HG02610 (cell line): ENCODE data around the gene ROBO2.

ENCODE experiments used
- ATAC-seq: cut with Tn5 transposase; IDR thresholded peaks from one replicate; pipeline ENCODE4 v1.9.1; 2021; ENCODE audit warnings: mild to moderate bottlenecking, moderate library complexity; ENCODE audit not compliant: unreplicated experiment

ROBO2 gene

DNA sequence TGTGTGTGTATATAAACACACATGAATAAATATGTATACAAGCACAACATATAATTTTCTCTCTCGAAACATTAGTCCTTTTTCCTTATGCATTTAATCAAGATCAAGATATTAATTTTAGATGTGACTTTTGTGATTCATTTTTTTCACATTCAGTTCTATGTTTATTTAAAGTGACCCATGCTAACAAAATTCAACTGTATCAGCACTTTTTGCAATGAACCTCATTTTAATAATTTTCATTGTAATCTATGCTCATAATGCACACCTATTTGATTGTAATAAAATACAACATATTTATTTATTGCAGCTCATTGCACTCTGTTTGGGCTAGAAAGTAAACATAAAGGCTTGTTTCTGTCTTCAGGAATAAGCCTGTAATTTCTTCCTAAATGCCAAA is 586.3 kb downstream of the ROBO2 start:
- no peak for ATAC-seq

DNA sequence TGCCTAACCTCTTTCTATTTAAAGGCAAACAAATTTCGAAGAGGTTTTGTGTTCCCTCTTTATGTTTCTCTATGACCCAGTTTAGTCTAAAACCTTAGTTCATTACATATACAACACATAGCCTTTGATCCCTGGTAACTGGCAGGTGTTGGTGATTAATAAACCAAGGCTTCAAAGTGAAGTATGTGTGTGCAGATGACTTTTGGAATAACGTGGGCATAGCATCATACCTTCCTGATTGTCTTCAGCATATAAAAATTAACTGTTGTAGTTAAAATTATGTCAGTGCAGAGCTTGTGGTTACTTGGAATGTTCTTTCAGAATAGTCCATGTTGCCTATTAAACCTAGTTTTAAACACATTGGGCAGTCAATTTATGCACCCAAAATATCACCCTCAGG is 608.3 kb downstream of the ROBO2 start:
- no peak for ATAC-seq

DNA sequence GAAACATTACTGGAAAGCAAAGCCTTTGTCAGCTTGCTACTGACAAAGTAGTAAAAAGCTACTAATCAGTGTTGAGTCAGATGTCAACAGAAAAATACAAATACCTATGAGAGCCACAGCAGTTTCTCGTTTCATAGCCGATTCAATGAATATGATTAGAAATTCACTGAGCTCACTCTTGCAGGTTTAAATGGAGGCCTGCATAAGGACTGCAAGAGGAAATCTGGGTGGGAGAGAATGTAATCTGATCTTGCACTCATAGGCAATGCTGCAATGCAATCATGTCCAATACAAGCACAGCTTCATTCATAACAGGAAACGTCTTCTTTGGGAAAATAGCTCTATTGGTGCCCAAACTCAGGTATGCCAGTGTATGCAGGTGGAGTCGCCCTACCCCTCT is 608.8 kb downstream of the ROBO2 start:
- ATAC-seq = no peak

DNA sequence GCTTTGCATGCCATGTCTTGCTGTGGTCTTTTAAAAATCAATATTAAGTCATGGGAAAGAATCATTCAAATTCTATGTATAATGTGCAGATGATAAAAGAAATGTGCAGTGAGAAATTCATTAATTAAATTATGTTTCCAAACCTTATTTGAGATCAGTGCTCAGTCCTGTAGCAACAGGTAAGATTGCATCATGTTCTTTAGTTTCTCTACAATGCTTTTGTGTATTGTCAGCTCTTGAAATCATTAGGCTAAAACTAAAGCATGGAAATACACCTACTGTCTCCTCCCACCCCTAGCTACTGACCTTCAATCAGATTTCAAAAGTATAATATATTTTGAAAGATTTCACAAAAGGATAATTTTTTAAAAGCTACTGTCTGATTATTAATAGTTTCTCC is 612.7 kb downstream of the ROBO2 start:
- no peak for ATAC-seq

DNA sequence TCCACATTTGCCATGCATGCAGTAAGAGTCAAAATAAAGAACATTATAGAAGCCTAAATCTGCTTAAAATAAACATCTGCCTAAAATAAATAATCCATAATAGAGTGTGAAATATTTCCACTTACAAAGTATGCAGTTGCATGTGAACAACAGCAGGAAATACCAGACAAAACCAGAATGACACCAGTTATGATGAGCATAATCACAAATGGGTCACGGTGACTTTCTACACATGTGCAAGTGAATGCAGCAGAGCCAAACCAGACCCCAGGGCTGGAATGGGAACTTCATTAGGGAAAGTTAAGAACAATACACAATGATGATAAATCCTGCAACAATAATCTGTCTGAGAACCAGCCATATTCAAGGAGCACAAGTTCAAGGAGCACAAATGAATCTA is 615.5 kb downstream of the ROBO2 start:
- no peak for ATAC-seq

DNA sequence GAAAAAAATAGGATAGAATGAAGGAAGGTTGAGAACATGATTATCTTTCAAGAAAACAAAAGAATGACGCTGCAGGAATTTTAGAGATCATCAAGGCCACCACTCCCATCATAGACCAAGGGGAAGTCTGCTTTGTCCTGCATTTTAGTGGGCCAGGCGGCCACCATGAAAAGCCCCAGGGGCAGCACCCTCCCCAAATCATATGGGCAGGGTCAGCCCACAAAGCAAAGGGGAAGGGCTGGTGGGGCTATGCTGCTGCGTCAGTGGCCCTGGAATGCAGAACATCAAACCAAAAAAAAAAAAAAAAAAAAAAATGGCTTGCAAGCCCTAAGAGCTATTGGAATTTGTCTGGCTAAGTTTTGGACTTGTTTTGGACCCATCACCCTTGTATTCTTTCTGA is 620.8 kb downstream of the ROBO2 start:
- no peak for ATAC-seq

DNA sequence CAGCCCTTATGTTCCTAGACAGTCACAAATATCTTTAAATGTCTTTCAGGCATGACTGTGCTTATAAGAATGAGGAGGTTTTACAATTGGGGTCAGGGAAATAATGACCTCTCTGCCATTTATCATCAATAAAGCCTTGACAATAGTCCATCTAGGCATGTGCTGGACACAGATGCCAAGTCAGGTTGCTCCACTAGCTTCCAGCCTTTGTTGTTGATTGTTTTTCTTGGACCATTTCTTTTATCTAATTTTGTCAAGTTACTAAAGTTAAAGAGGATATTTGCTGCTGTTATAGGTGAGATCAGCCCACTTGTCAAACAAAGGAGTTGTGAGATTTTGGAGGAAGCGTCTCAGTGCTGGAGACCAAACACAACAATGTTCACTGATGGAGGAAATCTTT is 628.0 kb downstream of the ROBO2 start:
- no peak for ATAC-seq

DNA sequence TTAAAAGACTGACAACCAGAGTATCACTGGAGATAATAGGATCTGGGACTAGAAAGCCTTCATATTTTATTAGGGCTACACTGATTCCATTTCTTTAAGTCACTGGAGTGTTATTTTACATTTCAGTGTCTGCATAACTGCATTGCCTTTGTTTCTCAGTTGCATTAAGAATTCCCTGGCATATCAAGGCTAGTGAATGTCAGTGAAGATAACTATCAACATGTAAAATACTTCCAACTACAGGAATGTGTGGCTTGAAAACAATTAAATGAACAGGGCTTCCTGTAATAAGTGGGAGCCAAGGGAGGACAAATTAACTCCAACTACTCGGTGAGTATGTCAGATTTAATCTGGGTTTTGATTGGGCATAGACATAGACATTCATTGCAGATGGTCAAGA is 628.5 kb downstream of the ROBO2 start:
- no peak for ATAC-seq

DNA sequence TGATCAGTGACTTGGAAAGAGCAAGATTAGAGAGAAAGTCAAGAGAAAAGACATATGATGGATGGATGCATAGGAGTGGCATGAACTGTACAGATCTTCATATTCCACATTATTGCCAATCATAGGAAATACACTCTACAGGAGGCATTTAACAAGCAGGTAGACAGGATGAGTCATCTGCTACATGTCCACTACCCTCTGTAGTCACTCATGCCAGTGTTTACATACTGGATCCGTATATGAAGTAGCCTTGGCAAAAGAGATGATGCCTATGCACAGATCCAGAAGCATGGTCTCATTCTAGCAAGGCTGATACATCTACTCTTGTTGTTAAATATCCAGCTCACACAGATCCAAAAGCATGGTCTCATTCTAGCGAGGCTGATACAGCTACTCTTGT is 632.1 kb downstream of the ROBO2 start:
- ATAC-seq = no peak

DNA sequence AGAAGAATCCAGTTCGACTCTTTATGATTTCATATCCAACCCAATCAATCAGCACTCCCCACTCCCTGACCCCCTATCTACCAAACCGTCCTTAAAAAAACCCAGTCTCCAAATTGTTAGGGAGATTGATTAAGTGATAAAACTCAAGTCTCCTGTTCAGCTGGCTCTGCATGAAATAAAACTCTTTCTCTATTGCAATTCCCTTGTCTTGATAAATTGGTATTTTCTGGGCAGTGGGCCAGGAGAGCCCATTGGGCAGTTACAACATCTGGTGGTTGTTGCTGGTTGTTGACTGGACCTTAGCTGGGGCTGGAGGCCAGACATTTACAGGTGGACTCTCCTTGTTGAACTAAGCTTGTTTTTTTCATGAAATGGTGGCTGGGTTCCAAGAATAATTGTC is 642.3 kb downstream of the ROBO2 start:
- no peak for ATAC-seq

DNA sequence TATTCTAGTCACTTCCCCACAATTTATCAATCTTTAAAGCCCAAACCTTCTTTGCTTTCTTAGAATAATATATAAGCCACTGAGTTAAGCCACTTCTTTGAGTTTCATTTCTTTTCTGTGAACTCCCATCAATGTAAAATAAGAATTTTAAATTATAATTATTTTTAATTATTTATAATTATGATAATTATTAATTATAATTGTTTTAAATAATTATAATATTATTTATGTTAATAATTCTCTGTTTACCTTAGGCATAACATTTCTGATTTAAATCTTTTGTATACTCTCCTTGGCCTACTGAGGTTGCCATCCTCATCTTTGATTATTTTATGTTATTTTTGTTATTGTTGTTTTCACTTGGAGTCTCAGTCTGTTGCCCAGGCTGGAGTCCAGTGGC is 644.2 kb downstream of the ROBO2 start:
- ATAC-seq = no peak

DNA sequence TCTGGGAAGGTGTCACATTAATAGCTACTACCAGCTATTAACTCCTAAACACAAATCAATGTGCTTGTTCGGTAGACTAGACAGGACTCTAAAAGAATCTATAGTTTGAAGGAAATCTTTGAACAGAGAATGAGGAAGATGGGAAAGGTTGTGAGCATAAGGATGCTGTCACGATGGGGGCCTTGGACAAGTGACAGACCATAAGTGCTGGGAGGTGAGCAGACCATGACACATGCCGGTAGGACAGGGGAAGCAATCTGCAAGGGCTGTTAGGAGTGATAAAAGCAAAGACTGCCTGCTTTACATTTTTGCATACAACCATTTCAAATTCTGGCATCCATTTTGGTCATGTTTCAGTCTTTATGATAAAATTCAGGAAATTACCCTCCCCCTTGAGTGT is 645.8 kb downstream of the ROBO2 start:
- no peak for ATAC-seq

DNA sequence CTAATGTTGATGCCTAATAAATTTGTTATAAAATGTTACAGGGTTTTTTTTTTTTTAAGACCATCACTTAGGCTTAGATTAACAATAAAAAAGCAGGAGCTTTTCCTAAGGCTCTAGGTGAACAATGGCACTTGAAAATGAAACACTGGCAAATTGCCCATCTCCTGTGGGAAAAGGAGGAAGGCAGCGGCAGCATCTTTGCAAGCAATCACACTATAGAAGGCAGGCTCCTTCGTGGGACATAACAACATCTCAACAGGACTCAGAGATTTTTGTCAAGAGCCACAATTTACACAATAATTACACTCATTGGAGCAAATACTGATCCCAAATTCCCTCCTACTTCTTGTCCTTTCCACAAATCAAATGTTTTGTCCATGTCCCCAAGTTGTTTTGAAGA is 646.7 kb downstream of the ROBO2 start:
- no peak for ATAC-seq

DNA sequence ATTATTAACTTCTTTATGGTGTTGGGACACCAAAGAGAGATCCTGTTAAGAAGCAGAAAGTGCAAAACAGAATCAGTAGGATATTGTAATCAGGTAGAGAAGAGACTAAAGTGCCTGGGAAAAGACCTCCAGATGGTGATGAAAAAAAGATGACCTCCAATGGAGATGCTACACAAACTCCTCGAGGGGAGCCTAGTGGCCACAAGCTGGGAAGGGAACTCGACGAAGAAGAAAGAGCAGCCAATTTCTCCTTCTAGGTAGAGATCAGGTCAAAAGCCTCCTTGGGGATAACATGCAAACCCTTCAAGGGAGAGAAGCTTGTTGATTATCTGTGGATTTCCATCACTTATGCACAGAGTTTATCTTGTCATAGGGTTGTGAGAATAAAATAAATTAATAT is 647.6 kb downstream of the ROBO2 start:
- ATAC-seq = no peak

DNA sequence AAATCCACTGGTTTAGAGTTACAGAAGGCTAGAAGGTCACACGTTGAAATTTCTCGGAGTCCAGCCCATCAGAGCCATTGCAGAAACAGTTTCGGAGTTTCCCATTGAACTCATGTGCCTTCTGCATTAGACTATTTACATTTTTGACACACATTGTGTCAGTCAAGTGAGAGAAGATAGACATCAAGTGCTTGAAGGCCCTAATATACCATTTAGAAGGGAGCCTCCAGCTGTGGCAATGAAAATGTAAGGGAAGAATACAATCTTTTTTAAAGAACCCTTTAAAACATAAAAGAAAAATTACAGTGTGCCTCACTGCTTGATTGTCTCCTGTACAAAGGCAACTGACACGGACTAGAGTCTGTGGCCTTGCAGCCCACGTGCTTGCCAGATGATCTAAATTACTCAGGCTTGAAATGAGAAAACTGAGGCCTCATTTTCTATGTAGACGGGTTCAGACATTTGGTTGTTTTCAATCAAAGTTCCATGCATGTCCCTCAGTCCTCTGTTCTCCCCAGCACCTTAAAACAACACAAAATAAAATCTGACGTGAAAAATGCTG is 650.5 kb downstream of the ROBO2 start:
- ATAC-seq = no peak

DNA sequence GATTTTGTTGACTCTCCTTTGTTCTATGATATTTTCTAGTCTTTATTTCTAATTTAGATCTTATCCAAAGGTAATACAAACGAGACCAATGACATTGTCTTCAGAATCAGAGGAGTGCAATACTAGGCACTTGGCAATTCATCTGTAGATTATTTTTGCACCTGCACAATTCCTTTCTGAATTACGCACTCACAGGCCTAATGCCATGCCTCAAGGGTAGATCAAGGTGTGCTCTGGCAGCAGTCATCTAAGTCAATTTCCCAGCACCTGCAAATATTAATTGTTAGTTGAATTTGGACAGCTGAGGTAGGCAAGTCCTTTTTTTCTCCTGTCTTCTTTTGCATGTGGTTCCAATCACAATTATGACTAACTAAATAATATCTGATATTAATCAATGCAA is 653.2 kb downstream of the ROBO2 start:
- no peak for ATAC-seq

DNA sequence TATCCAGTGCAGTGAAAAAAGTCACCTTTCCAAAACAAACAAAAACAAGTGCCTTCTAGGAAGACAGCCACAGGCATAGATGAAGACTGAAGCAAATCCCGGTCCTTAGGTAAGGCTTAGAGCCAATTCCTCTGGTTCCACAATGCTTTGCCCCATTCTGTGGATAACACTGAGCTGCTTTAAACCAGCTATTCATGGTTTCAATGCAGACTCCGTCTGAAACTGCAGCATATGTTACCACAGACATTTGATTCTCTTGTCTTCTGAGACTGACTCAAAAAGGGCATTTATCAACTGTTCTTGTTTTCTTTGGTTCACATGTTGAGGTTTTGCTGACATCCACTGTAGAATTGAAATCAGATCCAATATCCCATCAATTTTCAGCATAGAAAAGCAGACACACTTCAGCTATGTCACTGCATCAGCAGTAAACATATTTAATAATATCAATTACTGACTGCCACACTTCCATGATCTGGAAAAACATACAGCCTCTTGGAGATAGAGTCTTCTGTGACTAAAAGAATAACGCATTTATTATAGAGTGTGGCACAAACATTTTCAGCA is 659.3 kb downstream of the ROBO2 start:
- no peak for ATAC-seq
